A549 (cell line): ENCODE measurements around the gene C19orf73. TPM values are rescaled to one million over a fixed set of nuclear protein-coding genes. Genes with fewer than 3 reads are reported as not detected.

Experiments used
- CEBPB ChIP-seq, 2 experiments: fragments of >200 bp in 1 of 2; sonication (Bioruptor Twin) in 1 of 2; formaldehyde crosslinking in 1 of 2; IDR thresholded peaks; 2 replicates each; pipeline ENCODE4 v1.6.1; 2012 to 2016
- FOSL2 ChIP-seq, 2 experiments: fragments of 450-650 bp in 1 of 2; fragments of >200 bp in 1 of 2; sonication (Bioruptor Twin) in 1 of 2; formaldehyde crosslinking; IDR thresholded peaks; 2 replicates each; pipeline versions ENCODE4 v1.5.0 to v1.6.1; 2016 to 2020; ENCODE audit warnings: mild to moderate bottlenecking in 1 of 2, moderate library complexity in 1 of 2
- GATA3 ChIP-seq: IDR thresholded peaks from 2 replicates; pipeline ENCODE4 v1.6.1; 2012; ENCODE audit warnings: borderline replicate concordance
- HOXA7 ChIP-seq: fragments of 250-450 bp; sonication (Bioruptor Pico); IDR thresholded peaks from 2 replicates; pipeline ENCODE4 v1.5.0; 2020; ENCODE audit warnings: mild to moderate bottlenecking, moderate library complexity
- MYC ChIP-seq: IDR thresholded peaks from 2 replicates; pipeline ENCODE4 v1.6.1; 2012; ENCODE audit warnings: mild to moderate bottlenecking, inconsistent platforms, low read length, improper control_type of control experiment, borderline replicate concordance
- PHF8 ChIP-seq: fragments of 200-600 bp; sonication (generic); IDR thresholded peaks from 2 replicates; pipeline ENCODE4 v1.6.1; 2016; ENCODE audit warnings: low read depth, mild to moderate bottlenecking, antibody characterized with exemption, moderate library complexity, borderline replicate concordance
- POLR2A ChIP-seq: IDR thresholded peaks from 2 replicates; pipeline ENCODE4 v1.6.1; 2012; ENCODE audit warnings: mild to moderate bottlenecking, low read length
- RNF2 ChIP-seq: fragments of 200-600 bp; sonication (generic); IDR thresholded peaks from 2 replicates; pipeline ENCODE4 v1.6.1; 2016; ENCODE audit warnings: low read depth, mild to moderate bottlenecking, antibody characterized with exemption, moderate library complexity, borderline replicate concordance
- TFCP2L1 ChIP-seq: fragments of 250-450 bp; sonication (Bioruptor Pico); IDR thresholded peaks from 2 replicates; pipeline ENCODE4 v1.5.0; 2021; ENCODE audit warnings: mild to moderate bottlenecking
- polyA plus RNA-seq, 4 experiments: library from polyadenylated mRNA; depleted of rRNA in 3 of 4; stranded (reverse); fragments of >200 nt; fragmentation: RNase III in 1 of 4; extraction: RNeasy Plus Mini Kit Qiagen cat#74134 plus additional on column Dnase treatment in 1 of 4; gene quantifications; 2 replicates in 3 of 4; 3 replicates in 1 of 4; pipeline ENCODE4 v1.2.3, GENCODE V29; 2011 to 2017
- TF ChIP-seq, protein P1 (sequence below): fragments of >200 bp; sonication (Bioruptor Twin); formaldehyde crosslinking; IDR thresholded peaks from 3 replicates; pipeline ENCODE4 v1.5.1; 2016
- TF ChIP-seq, protein P2 (sequence below): fragments of 200-600 bp; sonication (generic); IDR thresholded peaks from 2 replicates; pipeline ENCODE4 v1.6.1; 2016; ENCODE audit warnings: antibody characterized with exemption, mild to moderate bottlenecking, moderate library complexity
- TF ChIP-seq, protein P3 (sequence below): fragments of 150-350 bp; IDR thresholded peaks from 2 replicates; pipeline ENCODE4 v1.6.1; 2014; ENCODE audit warnings: low read depth, mild to moderate bottlenecking, low read length
- TF ChIP-seq, protein P4 (sequence below): IDR thresholded peaks from 2 replicates; pipeline ENCODE4 v1.6.1; 2012
- TF ChIP-seq, protein P5 (sequence below): IDR thresholded peaks from 2 replicates; pipeline ENCODE4 v1.6.1; 2012; ENCODE audit warnings: low read depth, borderline replicate concordance
- TF ChIP-seq, protein P6 (sequence below): fragments of 250-450 bp; sonication (Bioruptor Pico); IDR thresholded peaks from 2 replicates; pipeline ENCODE4 v1.5.0; 2021; ENCODE audit warnings: mild to moderate bottlenecking, moderate library complexity, borderline replicate concordance

C19orf73 gene
- polyA plus RNA-seq, 2 of the 4 experiments (the other 2 are of a cell fraction), result 1.8 to 2.2 TPM

DNA sequence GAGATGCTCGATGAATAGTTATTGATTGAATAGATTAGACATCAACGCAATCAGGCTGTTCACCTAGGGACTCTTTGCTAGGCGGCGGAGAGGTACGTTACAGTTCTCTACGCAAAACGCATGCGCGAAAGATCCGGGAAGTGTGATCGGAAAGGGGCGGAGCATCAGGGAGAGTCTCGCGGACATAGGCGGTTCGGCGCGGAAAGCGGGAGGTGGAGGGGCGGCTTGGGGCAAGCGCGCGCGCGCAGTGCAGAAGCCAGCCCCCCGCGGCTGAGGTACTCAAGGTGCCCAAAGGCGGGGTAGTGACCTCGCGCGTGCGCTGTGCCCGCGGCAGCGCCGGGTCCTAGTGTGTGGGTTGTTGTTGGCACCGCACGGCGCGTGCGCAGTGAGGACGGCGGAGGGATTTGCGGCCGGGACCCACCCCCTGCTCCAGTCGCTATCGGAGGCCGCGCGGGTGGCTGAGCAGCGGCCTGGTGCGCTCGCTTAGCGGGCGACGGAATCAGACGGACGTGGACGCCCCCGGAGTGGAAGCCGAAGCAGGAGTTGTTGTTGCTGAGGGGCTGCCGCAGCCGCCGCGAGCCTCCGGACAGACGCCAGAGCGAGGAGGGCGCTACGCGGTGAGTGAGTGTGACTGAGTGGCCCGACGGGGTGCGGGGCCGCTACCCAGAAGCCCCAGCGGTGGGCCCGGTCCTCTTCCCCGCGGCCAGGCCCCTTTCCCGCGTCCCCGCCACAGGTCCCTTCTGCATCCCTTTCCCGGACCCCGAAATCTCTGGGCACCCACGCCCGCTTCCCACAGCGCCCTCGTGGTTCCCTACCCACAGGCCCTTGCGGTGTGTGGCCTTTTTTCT, 33.7 kb downstream of the C19orf73 start, which contains the start of gene SNRNP70 (continued):
- TF ChIP-seq, protein P1, sequence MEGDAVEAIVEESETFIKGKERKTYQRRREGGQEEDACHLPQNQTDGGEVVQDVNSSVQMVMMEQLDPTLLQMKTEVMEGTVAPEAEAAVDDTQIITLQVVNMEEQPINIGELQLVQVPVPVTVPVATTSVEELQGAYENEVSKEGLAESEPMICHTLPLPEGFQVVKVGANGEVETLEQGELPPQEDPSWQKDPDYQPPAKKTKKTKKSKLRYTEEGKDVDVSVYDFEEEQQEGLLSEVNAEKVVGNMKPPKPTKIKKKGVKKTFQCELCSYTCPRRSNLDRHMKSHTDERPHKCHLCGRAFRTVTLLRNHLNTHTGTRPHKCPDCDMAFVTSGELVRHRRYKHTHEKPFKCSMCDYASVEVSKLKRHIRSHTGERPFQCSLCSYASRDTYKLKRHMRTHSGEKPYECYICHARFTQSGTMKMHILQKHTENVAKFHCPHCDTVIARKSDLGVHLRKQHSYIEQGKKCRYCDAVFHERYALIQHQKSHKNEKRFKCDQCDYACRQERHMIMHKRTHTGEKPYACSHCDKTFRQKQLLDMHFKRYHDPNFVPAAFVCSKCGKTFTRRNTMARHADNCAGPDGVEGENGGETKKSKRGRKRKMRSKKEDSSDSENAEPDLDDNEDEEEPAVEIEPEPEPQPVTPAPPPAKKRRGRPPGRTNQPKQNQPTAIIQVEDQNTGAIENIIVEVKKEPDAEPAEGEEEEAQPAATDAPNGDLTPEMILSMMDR, result no peak
- TF ChIP-seq, protein P2, sequence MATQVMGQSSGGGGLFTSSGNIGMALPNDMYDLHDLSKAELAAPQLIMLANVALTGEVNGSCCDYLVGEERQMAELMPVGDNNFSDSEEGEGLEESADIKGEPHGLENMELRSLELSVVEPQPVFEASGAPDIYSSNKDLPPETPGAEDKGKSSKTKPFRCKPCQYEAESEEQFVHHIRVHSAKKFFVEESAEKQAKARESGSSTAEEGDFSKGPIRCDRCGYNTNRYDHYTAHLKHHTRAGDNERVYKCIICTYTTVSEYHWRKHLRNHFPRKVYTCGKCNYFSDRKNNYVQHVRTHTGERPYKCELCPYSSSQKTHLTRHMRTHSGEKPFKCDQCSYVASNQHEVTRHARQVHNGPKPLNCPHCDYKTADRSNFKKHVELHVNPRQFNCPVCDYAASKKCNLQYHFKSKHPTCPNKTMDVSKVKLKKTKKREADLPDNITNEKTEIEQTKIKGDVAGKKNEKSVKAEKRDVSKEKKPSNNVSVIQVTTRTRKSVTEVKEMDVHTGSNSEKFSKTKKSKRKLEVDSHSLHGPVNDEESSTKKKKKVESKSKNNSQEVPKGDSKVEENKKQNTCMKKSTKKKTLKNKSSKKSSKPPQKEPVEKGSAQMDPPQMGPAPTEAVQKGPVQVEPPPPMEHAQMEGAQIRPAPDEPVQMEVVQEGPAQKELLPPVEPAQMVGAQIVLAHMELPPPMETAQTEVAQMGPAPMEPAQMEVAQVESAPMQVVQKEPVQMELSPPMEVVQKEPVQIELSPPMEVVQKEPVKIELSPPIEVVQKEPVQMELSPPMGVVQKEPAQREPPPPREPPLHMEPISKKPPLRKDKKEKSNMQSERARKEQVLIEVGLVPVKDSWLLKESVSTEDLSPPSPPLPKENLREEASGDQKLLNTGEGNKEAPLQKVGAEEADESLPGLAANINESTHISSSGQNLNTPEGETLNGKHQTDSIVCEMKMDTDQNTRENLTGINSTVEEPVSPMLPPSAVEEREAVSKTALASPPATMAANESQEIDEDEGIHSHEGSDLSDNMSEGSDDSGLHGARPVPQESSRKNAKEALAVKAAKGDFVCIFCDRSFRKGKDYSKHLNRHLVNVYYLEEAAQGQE, result peak; percentile 86
- TF ChIP-seq PHF8 (peak; percentile 99), RNF2 (no peak), POLR2A (peak; percentile 94), CEBPB (IDR thresholded peaks at IDR 0.05) (peak in 1 of 2 experiments; percentile 25; a peak in 1 of 4 replicates), MYC (peak; percentile 57; the same call in 1 of the 2 replicates), TFCP2L1 (CRISPR knock-in tag) (no peak), GATA3 (peak; percentile 44; the same call in 1 of the 2 replicates), FOSL2 (IDR thresholded peaks at IDR 0.05) (no peak), FOSL2 (CRISPR knock-in tag; IDR thresholded peaks at IDR 0.05) (peak; percentile 36; the same call in 1 of the 2 replicates), HOXA7 (peak; percentile 44; the same call in 1 of the 2 replicates)
- TF ChIP-seq, protein P3, sequence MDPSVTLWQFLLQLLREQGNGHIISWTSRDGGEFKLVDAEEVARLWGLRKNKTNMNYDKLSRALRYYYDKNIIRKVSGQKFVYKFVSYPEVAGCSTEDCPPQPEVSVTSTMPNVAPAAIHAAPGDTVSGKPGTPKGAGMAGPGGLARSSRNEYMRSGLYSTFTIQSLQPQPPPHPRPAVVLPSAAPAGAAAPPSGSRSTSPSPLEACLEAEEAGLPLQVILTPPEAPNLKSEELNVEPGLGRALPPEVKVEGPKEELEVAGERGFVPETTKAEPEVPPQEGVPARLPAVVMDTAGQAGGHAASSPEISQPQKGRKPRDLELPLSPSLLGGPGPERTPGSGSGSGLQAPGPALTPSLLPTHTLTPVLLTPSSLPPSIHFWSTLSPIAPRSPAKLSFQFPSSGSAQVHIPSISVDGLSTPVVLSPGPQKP, result no peak
- TF ChIP-seq, protein P4, sequence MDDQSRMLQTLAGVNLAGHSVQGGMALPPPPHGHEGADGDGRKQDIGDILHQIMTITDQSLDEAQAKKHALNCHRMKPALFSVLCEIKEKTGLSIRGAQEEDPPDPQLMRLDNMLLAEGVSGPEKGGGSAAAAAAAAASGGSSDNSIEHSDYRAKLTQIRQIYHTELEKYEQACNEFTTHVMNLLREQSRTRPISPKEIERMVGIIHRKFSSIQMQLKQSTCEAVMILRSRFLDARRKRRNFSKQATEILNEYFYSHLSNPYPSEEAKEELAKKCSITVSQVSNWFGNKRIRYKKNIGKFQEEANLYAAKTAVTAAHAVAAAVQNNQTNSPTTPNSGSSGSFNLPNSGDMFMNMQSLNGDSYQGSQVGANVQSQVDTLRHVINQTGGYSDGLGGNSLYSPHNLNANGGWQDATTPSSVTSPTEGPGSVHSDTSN, result peak; percentile 92
- TF ChIP-seq, protein P5, sequence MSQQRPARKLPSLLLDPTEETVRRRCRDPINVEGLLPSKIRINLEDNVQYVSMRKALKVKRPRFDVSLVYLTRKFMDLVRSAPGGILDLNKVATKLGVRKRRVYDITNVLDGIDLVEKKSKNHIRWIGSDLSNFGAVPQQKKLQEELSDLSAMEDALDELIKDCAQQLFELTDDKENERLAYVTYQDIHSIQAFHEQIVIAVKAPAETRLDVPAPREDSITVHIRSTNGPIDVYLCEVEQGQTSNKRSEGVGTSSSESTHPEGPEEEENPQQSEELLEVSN, result peak; percentile 77
- TF ChIP-seq, protein P6, sequence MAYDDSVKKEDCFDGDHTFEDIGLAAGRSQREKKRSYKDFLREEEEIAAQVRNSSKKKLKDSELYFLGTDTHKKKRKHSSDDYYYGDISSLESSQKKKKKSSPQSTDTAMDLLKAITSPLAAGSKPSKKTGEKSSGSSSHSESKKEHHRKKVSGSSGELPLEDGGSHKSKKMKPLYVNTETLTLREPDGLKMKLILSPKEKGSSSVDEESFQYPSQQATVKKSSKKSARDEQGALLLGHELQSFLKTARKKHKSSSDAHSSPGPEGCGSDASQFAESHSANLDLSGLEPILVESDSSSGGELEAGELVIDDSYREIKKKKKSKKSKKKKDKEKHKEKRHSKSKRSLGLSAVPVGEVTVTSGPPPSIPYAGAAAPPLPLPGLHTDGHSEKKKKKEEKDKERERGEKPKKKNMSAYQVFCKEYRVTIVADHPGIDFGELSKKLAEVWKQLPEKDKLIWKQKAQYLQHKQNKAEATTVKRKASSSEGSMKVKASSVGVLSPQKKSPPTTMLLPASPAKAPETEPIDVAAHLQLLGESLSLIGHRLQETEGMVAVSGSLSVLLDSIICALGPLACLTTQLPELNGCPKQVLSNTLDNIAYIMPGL (CRISPR knock-in tag), result peak; percentile 95
- TF ChIP-seq, all 56 proteins: peak for 17
